ENCODE results near the gene FAM9C.

DNA sequence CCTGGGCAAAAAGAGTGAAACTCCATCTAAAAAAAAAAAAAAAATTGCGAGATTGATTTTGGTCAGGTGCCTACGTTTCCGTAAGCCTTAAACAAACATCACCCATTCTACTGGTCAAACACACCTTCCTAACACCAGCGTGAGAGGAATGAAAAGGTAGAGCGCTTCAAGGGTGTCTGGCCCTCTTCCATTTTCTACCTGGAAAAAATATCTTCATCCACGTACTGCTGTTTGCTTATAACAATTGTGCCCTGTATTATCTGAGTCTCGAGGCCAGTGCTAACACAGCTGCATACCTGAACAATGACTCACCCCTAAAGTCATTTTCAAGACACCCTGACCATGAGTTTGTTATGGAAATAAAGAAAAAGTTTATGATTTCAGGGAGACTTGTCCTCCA is 55.6 kb downstream of the FAM9C start:
- TF ChIP-seq CTCF (IDR thresholded peaks at IDR 0.05) (no peak), POLR2A (IDR thresholded peaks at IDR 0.05) (no peak)

Measured in heart left ventricle (tissue), 13 donors.